HUES48 (cell line): ENCODE measurements around the gene XYLT1.

Experiments
- H3K27ac ChIP-seq: one replicate; pipeline ENCODE4 v1.7.0; 2013; ENCODE audit warnings: low read depth, low read length, inconsistent platforms
- H3K27me3 ChIP-seq: 2 replicates; pipeline ENCODE4 v1.6.1; 2013; ENCODE audit warnings: mild to moderate bottlenecking, low read length; ENCODE audit not compliant: control insufficient read depth, insufficient read depth
- H3K36me3 ChIP-seq: 2 replicates; pipeline ENCODE4 v1.6.1; 2013; ENCODE audit warnings: low read length; ENCODE audit not compliant: control insufficient read depth, insufficient read depth
- H3K4me1 ChIP-seq: 2 replicates; pipeline ENCODE4 v1.6.1; 2013; ENCODE audit warnings: mild to moderate bottlenecking, low read length; ENCODE audit not compliant: control insufficient read depth, insufficient read depth
- H3K4me3 ChIP-seq: 2 replicates; pipeline ENCODE4 v1.5.1; 2013; ENCODE audit warnings: mild to moderate bottlenecking, low read depth, low read length
- H3K9ac ChIP-seq: 2 replicates; pipeline ENCODE4 v1.6.1; 2013; ENCODE audit warnings: mild to moderate bottlenecking, low read depth, low read length, moderate library complexity
- H3K9me3 ChIP-seq: 2 replicates; pipeline ENCODE4 v1.6.1; 2013; ENCODE audit warnings: low read length; ENCODE audit not compliant: control insufficient read depth, insufficient read depth

Gene XYLT1

DNA sequence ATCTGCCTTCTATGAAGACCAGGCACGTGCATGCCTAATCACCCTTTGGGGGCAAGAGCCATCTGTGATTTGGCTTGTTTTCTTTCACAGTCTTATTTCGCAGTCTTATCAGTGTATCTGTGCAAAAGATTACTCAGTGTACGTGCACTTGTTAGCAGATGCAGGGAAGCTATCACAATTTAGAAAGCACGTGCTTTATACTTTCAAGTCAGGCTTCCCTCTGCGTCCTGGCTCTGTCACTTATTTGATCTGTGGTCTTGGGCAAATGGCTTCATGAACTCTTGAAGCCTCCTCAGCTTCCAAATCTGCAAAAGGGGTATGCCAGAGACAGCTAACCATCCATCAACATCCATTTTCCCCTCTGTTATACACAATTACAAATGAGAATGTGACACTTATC, 246.4 kb downstream of the XYLT1 start:
- Histone ChIP-seq H3K9me3 (no peaks in the 10 kb centered on the region), H3K9ac (no peak overlapping the region), H3K27ac (no peak overlapping the region), H3K4me3 (no peak overlapping the region), H3K36me3 (no peaks in the 10 kb centered on the region), H3K27me3 (no peaks in the 10 kb centered on the region), H3K4me1 (peaks cover 8% of the 10 kb centered on the region)

DNA sequence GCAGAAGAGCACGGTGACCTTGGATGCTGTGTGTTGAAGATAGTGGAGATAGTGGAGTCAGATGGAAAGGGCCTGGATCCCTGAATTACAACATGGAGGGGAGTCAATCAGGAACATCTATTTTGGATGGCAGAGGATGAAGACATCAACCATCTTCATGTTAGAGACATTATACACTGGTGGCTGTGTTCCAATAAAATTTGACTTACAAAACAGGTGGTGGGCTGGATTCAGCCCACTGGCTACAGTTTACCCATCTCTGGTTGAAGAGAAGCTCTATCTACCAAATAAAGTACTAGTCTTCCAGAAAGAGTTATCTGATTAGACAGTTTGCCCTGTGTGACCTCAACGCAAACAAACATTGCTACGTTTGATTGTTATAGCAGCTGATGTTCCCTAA, 247.2 kb downstream of the XYLT1 start:
- Histone ChIP-seq H3K4me3 (no peak overlapping the region), H3K27ac (no peak overlapping the region), H3K9me3 (no peaks in the 10 kb centered on the region), H3K36me3 (no peaks in the 10 kb centered on the region), H3K27me3 (no peaks in the 10 kb centered on the region), H3K4me1 (peaks cover 8% of the 10 kb centered on the region), H3K9ac (no peak overlapping the region)

DNA sequence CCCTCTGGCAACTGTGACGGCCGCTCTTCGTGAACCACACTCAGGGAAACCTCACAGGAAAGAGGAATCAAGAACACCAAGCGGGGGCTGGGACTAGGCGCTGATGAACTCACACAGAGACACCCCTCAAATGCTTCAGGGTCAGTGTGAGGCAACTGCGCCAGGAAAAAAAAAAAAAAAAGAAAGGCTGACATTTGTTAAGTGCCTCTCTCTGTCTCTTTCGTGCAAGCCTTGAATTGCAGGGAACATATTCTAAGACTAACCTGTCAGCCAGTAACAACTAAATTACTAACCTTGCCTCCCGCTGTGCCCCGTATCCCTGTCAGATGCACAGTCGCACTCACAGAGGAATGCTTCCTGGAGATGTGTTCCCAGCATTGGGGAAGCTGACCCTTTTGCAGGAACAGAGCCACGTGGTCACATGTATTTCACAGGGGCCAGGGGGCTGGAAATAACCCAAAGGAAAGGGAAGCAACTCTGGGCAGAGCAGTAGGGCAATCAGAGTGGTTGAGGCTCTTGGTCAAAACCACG, 247.8 kb downstream of the XYLT1 start:
- Histone ChIP-seq H3K36me3 (no peaks in the 10 kb centered on the region), H3K9ac (no peak overlapping the region), H3K4me1 (peaks cover 8% of the 10 kb centered on the region), H3K27ac (no peak overlapping the region), H3K4me3 (no peak overlapping the region), H3K27me3 (no peaks in the 10 kb centered on the region), H3K9me3 (no peaks in the 10 kb centered on the region)

DNA sequence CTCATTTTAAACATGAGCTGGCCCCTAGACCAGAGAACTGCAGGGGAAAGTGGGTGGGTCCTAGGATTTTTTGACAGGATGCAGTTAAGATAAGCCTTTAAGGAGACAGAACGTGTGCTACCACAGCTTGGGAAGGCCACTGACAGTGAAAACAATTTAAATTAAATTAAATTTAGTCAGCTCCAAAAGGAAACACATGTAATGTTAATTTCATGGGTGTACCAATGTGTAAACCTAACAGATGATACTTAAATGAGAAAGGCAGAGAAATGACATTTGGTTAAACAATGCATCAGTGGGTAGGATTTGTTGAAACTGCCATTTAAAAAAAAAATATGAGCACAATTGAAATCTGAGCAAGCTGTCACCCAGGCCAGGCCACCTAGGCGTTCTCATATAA, 250.8 kb downstream of the XYLT1 start:
- H3K36me3 ChIP-seq = no peaks in the 10 kb centered on the region
- no peaks in the 10 kb centered on the region for H3K9me3 ChIP-seq
- peaks cover 8% of the 10 kb centered on the region for H3K4me1 ChIP-seq
- H3K27me3 ChIP-seq = no peaks in the 10 kb centered on the region
- H3K4me3 ChIP-seq = no peak overlapping the region
- H3K27ac ChIP-seq = no peak overlapping the region
- H3K9ac ChIP-seq = no peak overlapping the region

DNA sequence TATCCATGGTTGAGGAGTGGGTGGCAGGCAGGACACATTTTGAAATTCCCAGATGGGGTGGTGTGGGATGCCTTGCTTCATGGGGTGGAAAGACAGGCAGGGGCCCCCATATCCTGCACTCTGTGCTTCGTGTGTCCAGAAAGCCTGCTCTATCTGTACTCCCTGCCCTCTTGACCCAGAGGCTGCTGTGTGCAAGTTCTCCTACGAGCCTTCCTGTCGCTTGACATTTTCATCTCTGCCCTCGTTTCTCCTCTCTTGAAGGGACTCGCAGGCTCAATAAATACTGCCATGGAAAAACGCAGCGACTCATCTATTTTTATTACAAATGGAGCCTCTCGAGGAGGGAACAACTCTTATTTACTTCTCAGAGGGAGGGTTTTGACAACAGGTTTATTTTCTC, 254.8 kb downstream of the XYLT1 start:
- no peaks in the 10 kb centered on the region; the same call in 1 of the 2 replicates for H3K4me1 ChIP-seq
- no peaks in the 10 kb centered on the region for H3K9me3 ChIP-seq
- H3K27ac ChIP-seq = no peak overlapping the region
- no peaks in the 10 kb centered on the region for H3K27me3 ChIP-seq
- no peaks in the 10 kb centered on the region for H3K36me3 ChIP-seq
- H3K4me3 ChIP-seq = no peak overlapping the region
- no peak overlapping the region for H3K9ac ChIP-seq

DNA sequence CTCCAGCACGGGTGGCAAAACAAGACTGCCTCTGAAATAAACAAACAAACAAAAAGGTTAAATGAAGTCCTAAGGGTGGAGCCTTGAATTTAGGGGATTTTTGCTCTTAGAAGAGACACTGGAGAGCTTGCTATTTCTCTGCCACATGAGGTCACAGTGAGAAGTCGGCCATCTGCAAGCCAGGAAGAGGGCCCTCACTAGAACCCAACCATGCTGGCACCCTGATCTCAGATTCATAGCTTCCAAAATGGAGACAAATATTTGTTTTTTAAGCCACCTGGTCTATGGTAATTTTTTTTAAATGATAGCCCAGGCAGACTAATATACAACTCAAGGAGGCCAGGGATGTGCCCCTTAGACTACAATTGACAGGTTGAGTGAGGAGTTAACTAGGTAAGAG, 255.5 kb downstream of the XYLT1 start:
- Histone ChIP-seq H3K4me1 (no peaks in the 10 kb centered on the region; the same call in 1 of the 2 replicates), H3K36me3 (no peaks in the 10 kb centered on the region), H3K27ac (no peak overlapping the region)

DNA sequence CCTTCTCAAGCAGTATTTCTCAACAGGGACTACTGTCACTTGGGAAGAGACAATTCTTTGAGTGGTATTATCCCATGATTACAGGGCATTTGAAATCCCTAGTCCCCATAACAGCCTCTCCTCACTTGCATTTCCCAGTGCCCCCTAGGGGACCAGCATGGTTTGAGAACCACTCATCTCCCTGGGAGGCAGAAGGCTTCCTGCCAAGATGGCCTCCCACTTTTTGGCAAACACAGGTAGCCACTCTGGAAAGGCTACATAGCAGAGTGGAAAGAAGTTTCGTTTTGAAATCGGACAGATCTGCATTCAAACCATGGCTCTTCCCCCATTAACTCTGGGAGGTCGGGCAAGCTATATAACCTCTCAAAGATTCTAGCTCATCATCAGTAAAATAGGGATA, 256.8 kb downstream of the XYLT1 start:
- Histone ChIP-seq H3K36me3 (no peaks in the 10 kb centered on the region), H3K4me3 (no peak overlapping the region), H3K27me3 (no peaks in the 10 kb centered on the region), H3K27ac (no peak overlapping the region), H3K4me1 (no peaks in the 10 kb centered on the region; the same call in 1 of the 2 replicates), H3K9me3 (no peaks in the 10 kb centered on the region), H3K9ac (no peak overlapping the region)

More for the DNA sequence above, 255.5 kb downstream of the XYLT1 start:
- no peak overlapping the region for H3K4me3 ChIP-seq
- no peaks in the 10 kb centered on the region for H3K27me3 ChIP-seq
- H3K9me3 ChIP-seq = no peaks in the 10 kb centered on the region
- no peak overlapping the region for H3K9ac ChIP-seq

DNA sequence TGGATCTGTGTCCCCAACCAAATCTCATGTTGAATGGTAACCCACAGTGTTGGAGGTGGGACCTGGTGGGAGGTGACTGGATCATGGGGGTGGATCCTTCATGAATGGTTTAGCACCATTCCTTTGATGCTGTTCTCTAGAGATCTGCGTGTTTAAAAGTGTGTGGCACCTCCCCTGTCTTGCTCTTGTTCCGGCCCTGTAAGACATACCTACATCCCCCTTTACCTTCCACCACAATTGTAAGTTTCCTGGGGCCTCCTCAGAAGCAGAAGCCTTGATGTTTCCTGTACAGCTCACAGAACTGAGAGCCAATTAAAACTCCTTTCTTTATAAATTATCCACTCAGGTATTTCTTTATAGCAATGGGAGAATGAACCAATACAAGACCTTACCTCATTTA, 257.7 kb downstream of the XYLT1 start:
- H3K9ac ChIP-seq = no peak overlapping the region
- H3K27ac ChIP-seq = no peak overlapping the region
- no peak overlapping the region for H3K4me3 ChIP-seq
- H3K27me3 ChIP-seq = no peaks in the 10 kb centered on the region
- no peaks in the 10 kb centered on the region; the same call in 1 of the 2 replicates for H3K4me1 ChIP-seq
- no peaks in the 10 kb centered on the region for H3K36me3 ChIP-seq
- no peaks in the 10 kb centered on the region for H3K9me3 ChIP-seq

DNA sequence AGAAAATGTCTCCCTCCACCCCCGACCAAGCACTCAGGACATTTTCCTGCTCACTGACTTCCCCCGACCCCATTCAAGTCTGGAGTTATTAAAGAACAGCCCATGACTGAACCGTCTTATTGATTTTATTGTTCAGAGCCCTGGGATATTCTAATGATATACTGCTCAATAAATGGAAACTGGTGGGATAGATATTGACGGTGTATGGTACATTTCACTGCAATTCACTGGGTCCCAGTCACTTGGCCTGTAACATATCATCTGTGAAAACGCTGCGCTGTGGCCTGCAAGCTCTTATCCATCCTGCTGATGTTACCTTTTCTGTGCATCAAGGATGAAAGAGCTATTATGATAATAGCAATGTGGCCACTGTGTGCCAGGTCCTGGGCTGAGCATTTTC, 258.2 kb downstream of the XYLT1 start:
- Histone ChIP-seq H3K9me3 (no peaks in the 10 kb centered on the region), H3K9ac (no peak overlapping the region), H3K36me3 (no peaks in the 10 kb centered on the region), H3K27me3 (no peaks in the 10 kb centered on the region), H3K4me1 (no peaks in the 10 kb centered on the region; the same call in 1 of the 2 replicates), H3K4me3 (no peak overlapping the region), H3K27ac (no peak overlapping the region)

DNA sequence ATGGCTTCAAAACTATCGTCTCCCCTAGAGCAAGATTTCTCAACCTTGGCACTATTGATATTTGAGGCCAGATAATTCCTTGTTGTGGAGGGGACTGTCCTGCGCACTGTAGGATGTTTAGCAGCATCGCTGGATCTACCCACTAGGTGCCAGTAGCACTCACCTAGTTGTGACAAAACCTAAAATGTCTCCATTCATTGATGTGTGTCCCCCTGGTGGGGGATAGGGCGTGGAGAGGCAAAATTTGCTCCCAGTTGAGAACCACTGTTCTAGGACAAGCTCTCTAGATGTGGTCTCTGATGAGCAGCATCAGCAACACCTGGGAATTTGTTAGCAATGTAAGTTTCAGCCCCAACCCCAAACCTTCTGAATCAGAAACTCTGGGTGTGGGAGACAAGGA, 259.0 kb downstream of the XYLT1 start:
- Histone ChIP-seq H3K4me3 (no peak overlapping the region), H3K36me3 (no peaks in the 10 kb centered on the region), H3K27ac (no peak overlapping the region), H3K27me3 (no peaks in the 10 kb centered on the region), H3K9me3 (no peaks in the 10 kb centered on the region), H3K4me1 (no peaks in the 10 kb centered on the region; the same call in 1 of the 2 replicates), H3K9ac (no peak overlapping the region)

DNA sequence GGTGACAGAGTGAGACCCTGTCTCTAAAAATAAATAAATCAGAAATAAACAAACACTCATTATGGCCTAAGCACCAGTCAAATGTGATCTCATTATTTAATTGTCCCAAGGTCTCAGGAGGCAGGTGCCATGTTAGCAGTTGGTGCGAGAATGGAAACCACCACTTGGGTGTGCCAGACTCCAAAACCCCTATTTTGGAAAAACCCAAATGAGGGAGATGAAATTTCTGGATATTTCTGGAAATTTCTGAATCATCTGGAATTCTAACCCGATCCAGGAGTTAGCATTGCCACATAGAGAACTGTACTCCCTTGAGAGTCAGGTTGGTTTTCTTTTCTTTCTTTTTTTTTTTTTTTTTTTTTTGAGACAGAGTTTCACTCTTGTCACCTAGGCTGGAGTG, 264.0 kb downstream of the XYLT1 start:
- H3K4me1 ChIP-seq = peaks cover 20% of the 10 kb centered on the region
- H3K9ac ChIP-seq = no peak overlapping the region
- no peak overlapping the region for H3K27ac ChIP-seq
- no peaks in the 10 kb centered on the region for H3K27me3 ChIP-seq
- no peaks in the 10 kb centered on the region for H3K36me3 ChIP-seq
- H3K9me3 ChIP-seq = no peaks in the 10 kb centered on the region
- H3K4me3 ChIP-seq = no peak overlapping the region
